HG03097 (cell line): ENCODE results near the gene FAM171A2.
"Not testable (repeated sequence)": the region's sequence is repeated elsewhere in the genome, so short reads cannot be mapped to it uniquely, and the experiment has no call there.

Experiments used
- ATAC-seq: cut with Tn5 transposase; IDR thresholded peaks from one replicate; pipeline ENCODE4 v1.9.1; 2021; ENCODE audit not compliant: unreplicated experiment, low FRiP score

FAM171A2 gene

GRCh38 chr17:44363613-44364159 is at the start of gene FAM171A2:
TSS of gene FAM171A2 (minus strand) at chr17:44363853. CDS start at chr17:44363714, 139 bp downstream.
- ATAC-seq, result no peak

- no peak for ATAC-seq
These were observed 45.8 kb upstream of the FAM171A2 start for GRCh38 chr17:44409309-44410028.

GRCh38 chr17:44408786-44409185 is 45.1 kb upstream of the FAM171A2 start:
- no peak for ATAC-seq

GRCh38 chr17:44402564-44403172 is 39.0 kb upstream of the FAM171A2 start:
- ATAC-seq, result no peak

GRCh38 chr17:44400226-44400847 is 36.7 kb upstream of the FAM171A2 start:
- no peak for ATAC-seq

- no peak for ATAC-seq
These were observed 35.3 kb upstream of the FAM171A2 start for GRCh38 chr17:44398692-44399691.

GRCh38 chr17:44397479-44398440 is 34.1 kb upstream of the FAM171A2 start:
- no peak for ATAC-seq

- no peak for ATAC-seq
These were observed 33.3 kb upstream of the FAM171A2 start for GRCh38 chr17:44396946-44397345.

- no peak for ATAC-seq
These were observed 31.2 kb upstream of the FAM171A2 start for GRCh38 chr17:44394833-44395232.

GRCh38 chr17:44394112-44394511 is 30.5 kb upstream of the FAM171A2 start:
- ATAC-seq, result not testable (repeated sequence)

GRCh38 chr17:44390250-44390870 is 26.7 kb upstream of the FAM171A2 start:
- no peak for ATAC-seq

- no peak for ATAC-seq
These were observed 26.1 kb upstream of the FAM171A2 start for GRCh38 chr17:44389723-44390202.

- no peak for ATAC-seq
These were observed 25.6 kb upstream of the FAM171A2 start, which contains the start of gene ITGA2B for GRCh38 chr17:44389281-44389680. TSS of gene ITGA2B (minus strand) at chr17:44389649. CDS start at chr17:44389473, 176 bp downstream.

- no peak for ATAC-seq
These were observed 24.2 kb upstream of the FAM171A2 start for GRCh38 chr17:44387804-44388203.

- no peak for ATAC-seq
These were observed 22.5 kb upstream of the FAM171A2 start for GRCh38 chr17:44386182-44386525.

- ATAC-seq, result no peak
These were observed 21.9 kb upstream of the FAM171A2 start for GRCh38 chr17:44385287-44386181.

- ATAC-seq, result no peak
These were observed 21.2 kb upstream of the FAM171A2 start for GRCh38 chr17:44384823-44385286.
